Glutamatergic neuron (in vitro differentiated cells): ENCODE measurements around the gene TRIO. TPM values are rescaled to one million over a fixed set of nuclear protein-coding genes. Genes with fewer than 3 reads are reported as not detected.

Source experiments
- DNase-seq: peaks from one replicate; pipeline ENCODE4 v3.0.0; 2022
- H3K27ac Mint-ChIP-seq: one replicate; pipeline ENCODE4 v1.8.0; 2020; ENCODE audit warnings: mild to moderate bottlenecking, mixed read lengths, inconsistent platforms; ENCODE audit not compliant: unreplicated experiment
- H3K27me3 Mint-ChIP-seq: one replicate; pipeline ENCODE4 v1.8.0; 2020; ENCODE audit warnings: mild to moderate bottlenecking, moderate library complexity, mixed read lengths, inconsistent platforms; ENCODE audit not compliant: unreplicated experiment
- H3K36me3 Mint-ChIP-seq: one replicate; pipeline ENCODE4 v1.8.0; 2020; ENCODE audit warnings: mild to moderate bottlenecking, mixed read lengths, inconsistent platforms; ENCODE audit not compliant: unreplicated experiment
- H3K4me1 Mint-ChIP-seq: one replicate; pipeline ENCODE4 v1.8.0; 2020; ENCODE audit warnings: mild to moderate bottlenecking, low read depth, mixed read lengths, inconsistent platforms; ENCODE audit not compliant: unreplicated experiment
- H3K4me3 Mint-ChIP-seq: one replicate; pipeline ENCODE4 v1.8.0; 2020; ENCODE audit warnings: mild to moderate bottlenecking, mixed read lengths, inconsistent platforms; ENCODE audit not compliant: unreplicated experiment
- H3K9me3 Mint-ChIP-seq: one replicate; pipeline ENCODE4 v1.8.0; 2020; ENCODE audit warnings: mild to moderate bottlenecking, moderate library complexity, mixed read lengths, inconsistent platforms; ENCODE audit not compliant: unreplicated experiment
- CTCF ChIP-seq: fragments of 200-600 bp; sonication (generic); IDR thresholded peaks from one replicate; pipeline ENCODE4 v1.5.0; 2021; ENCODE audit not compliant: partially characterized antibody, unreplicated experiment
- total RNA-seq: library from RNA; stranded (reverse); fragmentation: NEBNext Ultra II Directional; extraction: Animal tissue kit (Norgen Biotek cat#: 25700); gene quantifications from one replicate; pipeline ENCODE4 v1.2.1, GENCODE V29; 2021; ENCODE audit not compliant: unreplicated experiment

The TRIO gene
- total RNA-seq, 1 donor from 2014 or later, result 281 TPM

GRCh38 chr5:14121552-14121951, 21.6 kb upstream of the TRIO start:
- no peaks in the 10 kb centered on the region for H3K27me3 Mint-ChIP-seq
- H3K4me1 Mint-ChIP-seq, result peaks cover 19% of the 10 kb centered on the region
- no peak for DNase-seq
- H3K4me3 Mint-ChIP-seq, result no peak overlapping the region
- TF ChIP-seq CTCF, result no peak
- H3K9me3 Mint-ChIP-seq, result peaks cover 3% of the 10 kb centered on the region
- no peak overlapping the region for H3K27ac Mint-ChIP-seq
- H3K36me3 Mint-ChIP-seq, result no peaks in the 10 kb centered on the region

- Mint-ChIP-seq H3K36me3 (no peaks in the 10 kb centered on the region), H3K4me3 (no peak overlapping the region), H3K27ac (no peak overlapping the region), H3K27me3 (no peaks in the 10 kb centered on the region), H3K9me3 (peaks cover 3% of the 10 kb centered on the region), H3K4me1 (peaks cover 20% of the 10 kb centered on the region)
- no peak for DNase-seq
- no peak for TF ChIP-seq CTCF
Observed at GRCh38 chr5:14122089-14122488, 21.1 kb upstream of the TRIO start.

- TF ChIP-seq CTCF, result no peak
- H3K27me3 Mint-ChIP-seq, result no peaks in the 10 kb centered on the region
- H3K9me3 Mint-ChIP-seq, result peaks cover 3% of the 10 kb centered on the region
- no peak overlapping the region for H3K4me3 Mint-ChIP-seq
- no peak for DNase-seq
- H3K27ac Mint-ChIP-seq, result no peak overlapping the region
- H3K36me3 Mint-ChIP-seq, result no peaks in the 10 kb centered on the region
- H3K4me1 Mint-ChIP-seq, result peaks cover 16% of the 10 kb centered on the region
Observed at GRCh38 chr5:14123551-14123950, 19.6 kb upstream of the TRIO start.

- no peak for TF ChIP-seq CTCF
- Mint-ChIP-seq H3K27ac (no peak overlapping the region), H3K4me3 (no peak overlapping the region)
Observed at GRCh38 chr5:14123974-14124482, 19.1 kb upstream of the TRIO start.

GRCh38 chr5:14125262-14125661, 17.9 kb upstream of the TRIO start:
- Mint-ChIP-seq H3K4me1 (peaks cover 14% of the 10 kb centered on the region), H3K27ac (no peak overlapping the region), H3K36me3 (no peaks in the 10 kb centered on the region), H3K27me3 (no peaks in the 10 kb centered on the region), H3K9me3 (peaks cover 3% of the 10 kb centered on the region), H3K4me3 (no peak overlapping the region)
- DNase-seq, result no peak
- no peak for TF ChIP-seq CTCF

More at GRCh38 chr5:14123974-14124482, 19.1 kb upstream of the TRIO start:
- DNase-seq, result no peak
- H3K4me1 Mint-ChIP-seq, result peaks cover 14% of the 10 kb centered on the region
- H3K27me3 Mint-ChIP-seq, result no peaks in the 10 kb centered on the region
- H3K9me3 Mint-ChIP-seq, result peaks cover 3% of the 10 kb centered on the region
- H3K36me3 Mint-ChIP-seq, result no peaks in the 10 kb centered on the region
